ENCODE data around the gene TSEN15. TPM values are rescaled to one million over a fixed set of nuclear protein-coding genes. Genes with fewer than 3 reads are reported as not detected.

TSEN15 gene
- total and polyA plus RNA-seq, 2 of the 13 experiments (the other 11 are each of a cell fraction or from before 2014, with no cell fraction given) = 25.6 to 35.8 TPM

DNA sequence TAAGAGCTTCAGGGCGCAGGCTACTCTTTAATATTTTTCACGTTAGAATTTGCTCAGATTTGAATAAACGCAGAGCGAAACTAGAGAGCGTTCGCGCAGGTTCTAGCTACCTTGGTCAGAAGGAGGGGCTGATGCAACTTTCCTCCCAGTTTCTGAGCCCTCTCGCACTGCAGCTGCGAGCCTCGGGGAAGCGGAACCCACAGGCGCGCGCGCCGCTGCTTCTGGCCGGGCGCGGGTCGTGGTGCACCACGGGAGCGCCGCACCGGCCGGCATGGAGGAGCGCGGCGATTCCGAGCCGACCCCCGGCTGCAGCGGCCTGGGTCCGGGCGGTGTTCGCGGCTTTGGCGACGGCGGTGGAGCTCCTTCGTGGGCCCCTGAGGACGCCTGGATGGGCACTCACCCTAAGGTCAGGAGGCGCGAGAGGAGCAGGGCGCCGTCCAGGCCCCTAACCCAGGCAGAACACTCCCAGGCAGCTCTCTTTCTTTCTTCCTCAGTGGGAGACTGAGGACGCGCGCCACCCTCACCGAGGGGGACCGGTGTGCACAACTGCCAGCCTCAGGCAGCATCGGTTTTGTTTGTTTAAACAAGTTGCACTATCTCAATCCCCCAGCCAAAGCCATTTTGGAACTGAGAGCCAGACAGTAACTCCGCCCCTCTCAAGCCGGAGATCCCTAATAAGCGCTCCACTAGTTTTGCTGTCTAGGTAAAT is at the start of gene TSEN15 (continued):
- TF ChIP-seq, protein P1, sequence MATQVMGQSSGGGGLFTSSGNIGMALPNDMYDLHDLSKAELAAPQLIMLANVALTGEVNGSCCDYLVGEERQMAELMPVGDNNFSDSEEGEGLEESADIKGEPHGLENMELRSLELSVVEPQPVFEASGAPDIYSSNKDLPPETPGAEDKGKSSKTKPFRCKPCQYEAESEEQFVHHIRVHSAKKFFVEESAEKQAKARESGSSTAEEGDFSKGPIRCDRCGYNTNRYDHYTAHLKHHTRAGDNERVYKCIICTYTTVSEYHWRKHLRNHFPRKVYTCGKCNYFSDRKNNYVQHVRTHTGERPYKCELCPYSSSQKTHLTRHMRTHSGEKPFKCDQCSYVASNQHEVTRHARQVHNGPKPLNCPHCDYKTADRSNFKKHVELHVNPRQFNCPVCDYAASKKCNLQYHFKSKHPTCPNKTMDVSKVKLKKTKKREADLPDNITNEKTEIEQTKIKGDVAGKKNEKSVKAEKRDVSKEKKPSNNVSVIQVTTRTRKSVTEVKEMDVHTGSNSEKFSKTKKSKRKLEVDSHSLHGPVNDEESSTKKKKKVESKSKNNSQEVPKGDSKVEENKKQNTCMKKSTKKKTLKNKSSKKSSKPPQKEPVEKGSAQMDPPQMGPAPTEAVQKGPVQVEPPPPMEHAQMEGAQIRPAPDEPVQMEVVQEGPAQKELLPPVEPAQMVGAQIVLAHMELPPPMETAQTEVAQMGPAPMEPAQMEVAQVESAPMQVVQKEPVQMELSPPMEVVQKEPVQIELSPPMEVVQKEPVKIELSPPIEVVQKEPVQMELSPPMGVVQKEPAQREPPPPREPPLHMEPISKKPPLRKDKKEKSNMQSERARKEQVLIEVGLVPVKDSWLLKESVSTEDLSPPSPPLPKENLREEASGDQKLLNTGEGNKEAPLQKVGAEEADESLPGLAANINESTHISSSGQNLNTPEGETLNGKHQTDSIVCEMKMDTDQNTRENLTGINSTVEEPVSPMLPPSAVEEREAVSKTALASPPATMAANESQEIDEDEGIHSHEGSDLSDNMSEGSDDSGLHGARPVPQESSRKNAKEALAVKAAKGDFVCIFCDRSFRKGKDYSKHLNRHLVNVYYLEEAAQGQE (IDR thresholded peaks at IDR 0.05; ENCODE audit: borderline replicate concordance in 1 of 2, low read depth in 1 of 2, low read length in 2 of 2) = peak in 1 of 2 experiments; percentile 55; a peak in 1 of 4 replicates
- no peak for TF ChIP-seq HOXD1 (CRISPR knock-in tag; IDR thresholded peaks at IDR 0.05)
- no peak for TF ChIP-seq PCBP2 (optimal IDR thresholded peaks at IDR 0.05; ENCODE audit: low read depth, low read length, poor library complexity, severe bottlenecking)
- no peak for TF ChIP-seq ZNF260 (CRISPR knock-in tag; IDR thresholded peaks at IDR 0.05; ENCODE audit: borderline replicate concordance, low read depth)
- TF ChIP-seq, protein P2, sequence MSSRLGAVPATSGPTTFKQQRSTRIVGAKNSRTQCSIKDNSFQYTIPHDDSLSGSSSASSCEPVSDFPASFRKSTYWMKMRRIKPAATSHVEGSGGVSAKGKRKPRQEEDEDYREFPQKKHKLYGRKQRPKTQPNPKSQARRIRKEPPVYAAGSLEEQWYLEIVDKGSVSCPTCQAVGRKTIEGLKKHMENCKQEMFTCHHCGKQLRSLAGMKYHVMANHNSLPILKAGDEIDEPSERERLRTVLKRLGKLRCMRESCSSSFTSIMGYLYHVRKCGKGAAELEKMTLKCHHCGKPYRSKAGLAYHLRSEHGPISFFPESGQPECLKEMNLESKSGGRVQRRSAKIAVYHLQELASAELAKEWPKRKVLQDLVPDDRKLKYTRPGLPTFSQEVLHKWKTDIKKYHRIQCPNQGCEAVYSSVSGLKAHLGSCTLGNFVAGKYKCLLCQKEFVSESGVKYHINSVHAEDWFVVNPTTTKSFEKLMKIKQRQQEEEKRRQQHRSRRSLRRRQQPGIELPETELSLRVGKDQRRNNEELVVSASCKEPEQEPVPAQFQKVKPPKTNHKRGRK (CRISPR knock-in tag; IDR thresholded peaks at IDR 0.05) = no peak
- no peak; the same call in none of the 2 replicates for TF ChIP-seq HOXA5 (CRISPR knock-in tag; IDR thresholded peaks at IDR 0.05)
- TF ChIP-seq SOX5 (CRISPR knock-in tag; IDR thresholded peaks at IDR 0.05; ENCODE audit: borderline replicate concordance) = peak; percentile 54; the same call in 1 of the 2 replicates
- peak; percentile 92 for TF ChIP-seq SALL2 (CRISPR knock-in tag; IDR thresholded peaks at IDR 0.05)
- peak; percentile 10 for TF ChIP-seq MIXL1 (CRISPR knock-in tag; IDR thresholded peaks at IDR 0.05)
- peak; percentile 94 for TF ChIP-seq ZFY (CRISPR knock-in tag; IDR thresholded peaks at IDR 0.05)
- no peak for TF ChIP-seq ARID2 (CRISPR knock-in tag; IDR thresholded peaks at IDR 0.05; ENCODE audit: borderline replicate concordance)
- no peak for TF ChIP-seq ZBTB42 (CRISPR knock-in tag; IDR thresholded peaks at IDR 0.05)
- peak; percentile 94 for TF ChIP-seq FOXC1 (CRISPR knock-in tag; IDR thresholded peaks at IDR 0.05; ENCODE audit: borderline replicate concordance)
- TF ChIP-seq ZNF34 (CRISPR knock-in tag; IDR thresholded peaks at IDR 0.05; ENCODE audit: borderline replicate concordance) = peak; percentile 98
- peak; percentile 94; the same call in 1 of the 2 replicates for TF ChIP-seq NRL (CRISPR knock-in tag; IDR thresholded peaks at IDR 0.05; ENCODE audit: borderline replicate concordance)
- TF ChIP-seq, protein P3, sequence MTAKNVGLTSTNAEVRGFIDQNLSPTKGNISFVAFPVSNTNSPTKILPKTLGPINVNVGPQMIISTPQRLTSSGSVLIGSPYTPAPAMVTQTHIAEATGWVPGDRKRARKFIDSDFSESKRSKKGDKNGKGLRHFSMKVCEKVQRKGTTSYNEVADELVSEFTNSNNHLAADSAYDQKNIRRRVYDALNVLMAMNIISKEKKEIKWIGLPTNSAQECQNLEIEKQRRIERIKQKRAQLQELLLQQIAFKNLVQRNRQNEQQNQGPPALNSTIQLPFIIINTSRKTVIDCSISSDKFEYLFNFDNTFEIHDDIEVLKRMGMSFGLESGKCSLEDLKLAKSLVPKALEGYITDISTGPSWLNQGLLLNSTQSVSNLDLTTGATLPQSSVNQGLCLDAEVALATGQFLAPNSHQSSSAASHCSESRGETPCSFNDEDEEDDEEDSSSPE (CRISPR knock-in tag; IDR thresholded peaks at IDR 0.05) = peak; percentile 83
- peak; percentile 93 for TF ChIP-seq ZNF761 (CRISPR knock-in tag; conservative IDR thresholded peaks at IDR 0.05)
- TF ChIP-seq NR2F2 (IDR thresholded peaks at IDR 0.05; ENCODE audit: borderline replicate concordance, low read depth) = no peak
- TF ChIP-seq, protein P4, sequence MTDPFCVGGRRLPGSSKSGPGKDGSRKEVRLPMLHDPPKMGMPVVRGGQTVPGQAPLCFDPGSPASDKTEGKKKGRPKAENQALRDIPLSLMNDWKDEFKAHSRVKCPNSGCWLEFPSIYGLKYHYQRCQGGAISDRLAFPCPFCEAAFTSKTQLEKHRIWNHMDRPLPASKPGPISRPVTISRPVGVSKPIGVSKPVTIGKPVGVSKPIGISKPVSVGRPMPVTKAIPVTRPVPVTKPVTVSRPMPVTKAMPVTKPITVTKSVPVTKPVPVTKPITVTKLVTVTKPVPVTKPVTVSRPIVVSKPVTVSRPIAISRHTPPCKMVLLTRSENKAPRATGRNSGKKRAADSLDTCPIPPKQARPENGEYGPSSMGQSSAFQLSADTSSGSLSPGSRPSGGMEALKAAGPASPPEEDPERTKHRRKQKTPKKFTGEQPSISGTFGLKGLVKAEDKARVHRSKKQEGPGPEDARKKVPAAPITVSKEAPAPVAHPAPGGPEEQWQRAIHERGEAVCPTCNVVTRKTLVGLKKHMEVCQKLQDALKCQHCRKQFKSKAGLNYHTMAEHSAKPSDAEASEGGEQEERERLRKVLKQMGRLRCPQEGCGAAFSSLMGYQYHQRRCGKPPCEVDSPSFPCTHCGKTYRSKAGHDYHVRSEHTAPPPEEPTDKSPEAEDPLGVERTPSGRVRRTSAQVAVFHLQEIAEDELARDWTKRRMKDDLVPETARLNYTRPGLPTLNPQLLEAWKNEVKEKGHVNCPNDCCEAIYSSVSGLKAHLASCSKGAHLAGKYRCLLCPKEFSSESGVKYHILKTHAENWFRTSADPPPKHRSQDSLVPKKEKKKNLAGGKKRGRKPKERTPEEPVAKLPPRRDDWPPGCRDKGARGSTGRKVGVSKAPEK (CRISPR knock-in tag; IDR thresholded peaks at IDR 0.05; ENCODE audit: borderline replicate concordance) = no peak
- TF ChIP-seq ATAD3A (CRISPR knock-in tag; IDR thresholded peaks at IDR 0.05) = no peak
- TF ChIP-seq ERF (CRISPR knock-in tag; IDR thresholded peaks at IDR 0.05) = peak; percentile 81

All from HepG2 (cell line).